ENCODE measurements around the gene ANKS3. TPM values are rescaled to one million over a fixed set of nuclear protein-coding genes. Genes with fewer than 3 reads are reported as not detected.

Gene ANKS3
- total and polyA plus RNA-seq, 10 of the 15 experiments (the other 5 are each of a cell fraction or from before 2014, with no cell fraction given) = 0.29 to 14.2 (median 8.5) TPM

GRCh38 chr16:4683255-4684057 is 50.6 kb downstream of the ANKS3 start:
- no peak overlapping the region for H3K9ac ChIP-seq (ENCODE audit: control insufficient read depth, insufficient read depth, low read length)

More at GRCh38 chr16:4683255-4684057, 50.6 kb downstream of the ANKS3 start:
- FAIRE-seq = no peak
- no peak overlapping the region for H3K4me3 ChIP-seq
- no peaks in the 10 kb centered on the region; the same call in 1 of the 2 replicates for H4K20me1 ChIP-seq (ENCODE audit: control insufficient read depth, insufficient read depth)
- no peaks in the 10 kb centered on the region for H3K27me3 ChIP-seq (replicated peaks in 1 of 2; ENCODE audit: control insufficient read depth in 2 of 2, insufficient read depth in 2 of 2, low read length in 1 of 2)
- DNase-seq (ENCODE audit: low read depth, low spot score) = no peak
- no peaks in the 10 kb centered on the region for H3K9me3 ChIP-seq (replicated peaks; ENCODE audit: control insufficient read depth, insufficient read depth, low read length)
- POLR2A ChIA-PET = no interaction called here
- no peak for ATAC-seq
- H3K4me2 ChIP-seq (ENCODE audit: control insufficient read depth, insufficient read depth) = no peak overlapping the region
- in situ Hi-C loops (cut with MboI) = no loop called here
- TF ChIP-seq E2F8 (IDR thresholded peaks at IDR 0.05; ENCODE audit: low read depth, partially characterized antibody) (no peak), KLF5 (IDR thresholded peaks at IDR 0.05; ENCODE audit: partially characterized antibody) (no peak)
- intact Hi-C loops (cut with micrococcal nuclease; ENCODE audit: unreplicated experiment) = no loop called here
- RAD21 ChIA-PET (ENCODE audit: unreplicated experiment) = no interaction called here
- no peak overlapping the region for H3K27ac ChIP-seq (ENCODE audit: control insufficient read depth, insufficient read depth)
- SMC1A ChIA-PET (ENCODE audit: uncharacterized antibody, unreplicated experiment) = no interaction called here
- H3K4me1 ChIP-seq (ENCODE audit: control insufficient read depth, insufficient read depth, low read length) = no peaks in the 10 kb centered on the region
- H3K36me3 ChIP-seq (ENCODE audit: control insufficient read depth in 2 of 2, insufficient read depth in 2 of 2, low read length in 1 of 2) = peaks cover 0 to 31% of the 10 kb centered on the region in 2 experiments
- no peak overlapping the region for H2AFZ ChIP-seq (ENCODE audit: control insufficient read depth, low read depth, low read length)
- CTCF ChIA-PET = interaction anchor here (0.5 kb wide), 1 partner anchor 272 kb away, joined by 5 read pairs; no protein-coding TSS in a partner anchor
- 86% methylated on average over 13 of the region's 17 CpGs for WGBS (ENCODE audit: insufficient coverage, insufficient replicate concordance, low lambda C conversion rate, missing lambda C conversion rate)
- no TSS peak for BruUV-seq (replicated peaks)
- H3K79me2 ChIP-seq (ENCODE audit: control insufficient read depth, insufficient read depth, low read length) = no peaks in the 10 kb centered on the region
